PC-9 (cell line): Measurements from ENCODE around the gene AUTS2. TPM values are rescaled to one million over a fixed set of nuclear protein-coding genes. Genes with fewer than 3 reads are reported as not detected.

ENCODE experiments used
- BruUV-seq: library from RNA; stranded (reverse); fragments of 400-500 nt; replicated peaks from 2 replicates; lab custom pipeline; 2021; lab: Mats Ljungman, UMichigan
- CTCF ChIA-PET: fragments of 300-600 bp; sonication (Branson Sonifier 250); formaldehyde crosslinking; loops from one replicate; lab custom pipeline; 2022; ENCODE audit warnings: antibody characterized with exemption; lab: Charles Lee
- POLR2A ChIA-PET: fragments of 300-600 bp; sonication (Branson Sonifier 250); formaldehyde crosslinking; loops from one replicate; lab custom pipeline; 2022; ENCODE audit warnings: antibody characterized with exemption; ENCODE audit not compliant: unreplicated experiment; lab: Charles Lee
- DNase-seq, 2 experiments: peaks; one replicate each; pipeline versions ENCODE4 v3.0.0 to v3.0.0-alpha.2; 2015 to 2022; ENCODE audit warnings: mixed read lengths in 1 of 2
- H2AFZ ChIP-seq: fragments of 200-600 bp; sonication (generic); 2 replicates; pipeline ENCODE4 v1.8.1; 2017; ENCODE audit warnings: antibody characterized with exemption
- H3F3A ChIP-seq: fragments of 200-600 bp; sonication (generic); 2 replicates; pipeline ENCODE4 v1.8.1; 2017; ENCODE audit warnings: antibody characterized with exemption, mild to moderate bottlenecking, low read depth; ENCODE audit not compliant: insufficient read depth
- H3K27ac ChIP-seq: fragments of 200-600 bp; sonication (generic); 2 replicates; pipeline ENCODE4 v1.6.1; 2016; ENCODE audit warnings: mixed run types
- H3K27me3 ChIP-seq: fragments of 200-600 bp; sonication (generic); 2 replicates; pipeline ENCODE4 v1.6.1; 2016; ENCODE audit warnings: low read depth, mixed run types; ENCODE audit not compliant: insufficient read depth
- H3K36me3 ChIP-seq: fragments of 200-600 bp; sonication (generic); 2 replicates; pipeline ENCODE4 v1.6.1; 2016; ENCODE audit warnings: low read depth, mixed run types
- H3K4me1 ChIP-seq: fragments of 200-600 bp; sonication (generic); replicated peaks from 2 replicates; pipeline ENCODE4 v1.6.1; 2016; ENCODE audit warnings: mixed run types; ENCODE audit not compliant: insufficient read depth
- H3K4me2 ChIP-seq: fragments of 200-600 bp; sonication (generic); 2 replicates; pipeline ENCODE4 v1.6.1; 2017; ENCODE audit warnings: mixed run types
- H3K4me3 ChIP-seq: fragments of 200-600 bp; sonication (generic); 2 replicates; pipeline ENCODE4 v1.6.1; 2016; ENCODE audit warnings: mixed run types
- H3K79me2 ChIP-seq: fragments of 200-600 bp; sonication (generic); 2 replicates; pipeline ENCODE4 v1.6.1; 2017; ENCODE audit warnings: low read depth, mixed run types
- H3K9me2 ChIP-seq: fragments of 200-600 bp; sonication (generic); 2 replicates; pipeline ENCODE4 v1.8.1; 2017; ENCODE audit warnings: mild to moderate bottlenecking; ENCODE audit not compliant: insufficient read depth
- H3K9me3 ChIP-seq: fragments of 200-600 bp; sonication (generic); 2 replicates; pipeline ENCODE4 v1.8.1; 2016; ENCODE audit warnings: low read depth; ENCODE audit not compliant: insufficient read depth
- H4K20me1 ChIP-seq: fragments of 200-600 bp; sonication (generic); 2 replicates; pipeline ENCODE4 v1.8.1; 2017; ENCODE audit not compliant: insufficient read depth
- EZH2 ChIP-seq: fragments of 200-600 bp; sonication (generic); IDR thresholded peaks from 2 replicates; pipeline ENCODE4 v1.8.0; 2017; ENCODE audit warnings: antibody characterized with exemption, low read depth
- intact Hi-C: fragments of 100-400 bp; cut with micrococcal nuclease; formaldehyde crosslinking; loops from one replicate; pipeline ENCODE4 v1.10.0; 2022; ENCODE audit not compliant: unreplicated experiment
- total RNA-seq: library from RNA; stranded (reverse); gene quantifications from 2 replicates; pipeline ENCODE4 v1.2.3, GENCODE V29; 2021
- TF ChIP-seq, protein P1 (sequence below): fragments of 200-600 bp; sonication (generic); conservative IDR thresholded peaks from 2 replicates; pipeline ENCODE4 v1.6.1; 2017; ENCODE audit warnings: mixed run types, antibody characterized with exemption, mild to moderate bottlenecking, moderate library complexity

Gene AUTS2
- total RNA-seq, 1 experiment from 2014 or later: not detected

DNA sequence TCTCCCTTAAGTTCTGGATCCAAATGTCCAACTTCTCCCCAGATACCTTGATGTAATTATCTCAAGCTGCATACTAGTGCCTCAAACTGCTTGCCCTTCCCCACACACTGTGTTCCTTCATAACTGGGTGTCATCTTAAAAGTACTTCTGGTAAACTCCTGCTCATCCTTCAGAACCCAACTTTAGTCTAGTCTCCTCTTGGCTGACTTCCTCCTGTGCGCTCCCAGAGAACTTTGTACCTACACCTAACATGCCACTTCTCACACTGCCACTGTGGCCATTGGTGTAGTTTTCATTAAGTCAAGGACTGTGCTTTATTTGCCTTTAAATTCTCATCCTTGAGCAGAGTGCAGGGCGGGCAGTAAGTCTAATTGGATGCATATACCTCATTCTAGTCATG, 958.5 kb downstream of the AUTS2 start:
- BruUV-seq: no TSS peak

DNA sequence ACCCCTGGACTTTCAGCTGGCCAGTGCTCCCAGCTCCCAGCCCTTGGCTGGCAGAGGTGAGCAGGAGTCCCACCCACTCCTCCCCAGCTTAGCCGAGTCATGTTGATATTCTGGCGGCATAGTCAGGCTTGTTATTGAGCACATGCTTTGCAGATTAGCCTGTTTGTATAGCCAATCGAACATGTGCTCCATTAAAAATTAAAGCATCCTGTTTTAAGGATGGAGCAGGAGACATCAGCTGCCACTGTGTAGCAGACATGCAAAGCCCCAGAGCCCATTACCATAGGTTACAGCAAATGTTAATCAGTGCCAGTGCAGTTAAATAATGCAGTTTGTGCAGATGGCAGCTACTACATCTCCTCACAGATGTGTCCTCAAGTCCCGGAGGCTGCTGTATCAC, 959.1 kb downstream of the AUTS2 start:
- no peaks in the 10 kb centered on the region for H3K9me3 ChIP-seq
- no TSS peak for BruUV-seq
- H3K36me3 ChIP-seq: no peaks in the 10 kb centered on the region
- no peak overlapping the region for H3K27ac ChIP-seq
- no peaks in the 10 kb centered on the region for H3K27me3 ChIP-seq
- H4K20me1 ChIP-seq: no peaks in the 10 kb centered on the region
- H3K4me2 ChIP-seq: no peak overlapping the region
- ChIA-PET POLR2A (no interaction called here), CTCF (no interaction called here)
- H3K4me1 ChIP-seq: no peaks in the 10 kb centered on the region
- no peak overlapping the region for H2AFZ ChIP-seq
- TF ChIP-seq EZH2: no peak
- TF ChIP-seq, protein P1, sequence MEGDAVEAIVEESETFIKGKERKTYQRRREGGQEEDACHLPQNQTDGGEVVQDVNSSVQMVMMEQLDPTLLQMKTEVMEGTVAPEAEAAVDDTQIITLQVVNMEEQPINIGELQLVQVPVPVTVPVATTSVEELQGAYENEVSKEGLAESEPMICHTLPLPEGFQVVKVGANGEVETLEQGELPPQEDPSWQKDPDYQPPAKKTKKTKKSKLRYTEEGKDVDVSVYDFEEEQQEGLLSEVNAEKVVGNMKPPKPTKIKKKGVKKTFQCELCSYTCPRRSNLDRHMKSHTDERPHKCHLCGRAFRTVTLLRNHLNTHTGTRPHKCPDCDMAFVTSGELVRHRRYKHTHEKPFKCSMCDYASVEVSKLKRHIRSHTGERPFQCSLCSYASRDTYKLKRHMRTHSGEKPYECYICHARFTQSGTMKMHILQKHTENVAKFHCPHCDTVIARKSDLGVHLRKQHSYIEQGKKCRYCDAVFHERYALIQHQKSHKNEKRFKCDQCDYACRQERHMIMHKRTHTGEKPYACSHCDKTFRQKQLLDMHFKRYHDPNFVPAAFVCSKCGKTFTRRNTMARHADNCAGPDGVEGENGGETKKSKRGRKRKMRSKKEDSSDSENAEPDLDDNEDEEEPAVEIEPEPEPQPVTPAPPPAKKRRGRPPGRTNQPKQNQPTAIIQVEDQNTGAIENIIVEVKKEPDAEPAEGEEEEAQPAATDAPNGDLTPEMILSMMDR: no peak
- DNase-seq: no peak
- intact Hi-C loops: no loop called here
- H3F3A ChIP-seq: no peaks in the 10 kb centered on the region
- H3K9me2 ChIP-seq: no peaks in the 10 kb centered on the region
- no peaks in the 10 kb centered on the region for H3K79me2 ChIP-seq
- H3K4me3 ChIP-seq: no peak overlapping the region

More for the DNA sequence above, 958.5 kb downstream of the AUTS2 start:
- intact Hi-C loops: no loop called here
- no peaks in the 10 kb centered on the region for H3K36me3 ChIP-seq
- no peak overlapping the region for H3K4me2 ChIP-seq
- TF ChIP-seq, protein P1: no peak
- no peak for TF ChIP-seq EZH2
- ChIA-PET CTCF (no interaction called here), POLR2A (no interaction called here)
- H3K4me3 ChIP-seq: no peak overlapping the region
- H3K4me1 ChIP-seq: no peaks in the 10 kb centered on the region
- DNase-seq: no peak
- no peaks in the 10 kb centered on the region for H3F3A ChIP-seq
- no peak overlapping the region for H3K27ac ChIP-seq
- H4K20me1 ChIP-seq: no peaks in the 10 kb centered on the region
- H3K9me2 ChIP-seq: no peaks in the 10 kb centered on the region
- H3K27me3 ChIP-seq: no peaks in the 10 kb centered on the region
- H2AFZ ChIP-seq: no peak overlapping the region
- no peaks in the 10 kb centered on the region for H3K9me3 ChIP-seq
- H3K79me2 ChIP-seq: no peaks in the 10 kb centered on the region

DNA sequence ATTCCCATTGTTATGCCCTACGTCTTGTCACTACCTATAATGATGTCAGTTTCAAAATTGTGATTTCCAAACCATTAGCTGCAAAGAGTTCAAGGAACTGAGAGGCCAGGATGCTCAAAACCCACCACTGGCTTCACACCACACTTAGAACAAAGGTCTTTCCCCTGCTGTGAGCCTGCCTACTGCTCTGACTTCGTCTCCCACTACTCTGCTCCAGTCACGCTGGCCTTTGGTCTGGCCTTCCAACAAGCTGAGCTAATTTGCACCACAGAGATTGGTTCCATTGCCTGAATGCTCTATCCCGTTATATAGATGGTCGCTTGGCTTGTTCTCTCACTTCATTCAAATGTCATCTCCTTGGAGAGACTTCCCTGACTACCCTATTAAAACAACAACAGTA, 961.5 kb downstream of the AUTS2 start:
- no peaks in the 10 kb centered on the region for H3K36me3 ChIP-seq
- ChIA-PET POLR2A (no interaction called here), CTCF (no interaction called here)
- 0 out of 2 replicates have a peak, but pooled peaks cover 3% of the 10 kb centered on the region for H3K27me3 ChIP-seq
- no peaks in the 10 kb centered on the region for H3K79me2 ChIP-seq
- H3K4me1 ChIP-seq: no peaks in the 10 kb centered on the region
- no peak overlapping the region for H3K27ac ChIP-seq
- H3K9me2 ChIP-seq: no peaks in the 10 kb centered on the region
- no peak overlapping the region for H2AFZ ChIP-seq
- no peak overlapping the region for H3K4me3 ChIP-seq
- intact Hi-C loops: no loop called here
- H3F3A ChIP-seq: no peaks in the 10 kb centered on the region
- BruUV-seq: no TSS peak
- no peaks in the 10 kb centered on the region for H4K20me1 ChIP-seq
- H3K9me3 ChIP-seq: no peaks in the 10 kb centered on the region
- H3K4me2 ChIP-seq: no peak overlapping the region
- no peak for DNase-seq
- TF ChIP-seq, protein P1: no peak
- no peak for TF ChIP-seq EZH2
